T-helper 2 cell (primary cell): ENCODE results near the gene ZNF212.
A peak's percentile ranks its signal among the peaks of the same experiment; 100 is the strongest.
"Not testable (repeated sequence)": the region's sequence is repeated elsewhere in the genome, so short reads cannot be mapped to it uniquely, and the experiment has no call there.

Experiments used
- DNase-seq, 5 experiments: peaks; one replicate each; pipeline versions ENCODE4 v3.0.0 to v3.0.0-alpha.2; 2012 to 2022

ZNF212 gene

GRCh38 chr7:149254181-149254858 lies 14.9 kb downstream of the ZNF212 start:
- no peak for DNase-seq

- DNase-seq = no peak
Measured at GRCh38 chr7:149255174-149255573, 15.7 kb downstream of the ZNF212 start.

DNA sequence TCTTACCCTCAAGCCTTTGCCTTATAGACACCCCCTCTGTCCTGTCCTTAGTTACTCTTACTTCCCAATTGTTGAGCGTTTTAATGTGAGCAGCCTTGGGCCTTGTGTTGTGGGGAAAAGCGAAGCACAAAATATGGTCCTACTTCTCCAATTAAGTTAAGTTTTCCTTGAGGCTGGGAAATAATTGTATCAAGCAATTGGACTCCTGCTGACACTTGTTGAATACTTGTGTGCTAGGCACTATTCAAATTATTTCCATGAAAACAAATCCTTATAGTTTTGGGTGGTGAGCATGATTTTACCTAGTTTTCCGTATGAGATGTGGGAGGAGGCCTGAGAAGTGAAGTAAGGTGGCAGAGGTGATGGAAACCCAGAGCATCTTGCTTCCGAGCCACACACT lies 17.1 kb downstream of the ZNF212 start:
- DNase-seq = no peak

- DNase-seq = no peak
Measured at GRCh38 chr7:149257146-149257545, 17.7 kb downstream of the ZNF212 start.

GRCh38 chr7:149261316-149261828 lies 21.9 kb downstream of the ZNF212 start:
- peak in 1 of 5 experiments; percentile 28 for DNase-seq

DNA sequence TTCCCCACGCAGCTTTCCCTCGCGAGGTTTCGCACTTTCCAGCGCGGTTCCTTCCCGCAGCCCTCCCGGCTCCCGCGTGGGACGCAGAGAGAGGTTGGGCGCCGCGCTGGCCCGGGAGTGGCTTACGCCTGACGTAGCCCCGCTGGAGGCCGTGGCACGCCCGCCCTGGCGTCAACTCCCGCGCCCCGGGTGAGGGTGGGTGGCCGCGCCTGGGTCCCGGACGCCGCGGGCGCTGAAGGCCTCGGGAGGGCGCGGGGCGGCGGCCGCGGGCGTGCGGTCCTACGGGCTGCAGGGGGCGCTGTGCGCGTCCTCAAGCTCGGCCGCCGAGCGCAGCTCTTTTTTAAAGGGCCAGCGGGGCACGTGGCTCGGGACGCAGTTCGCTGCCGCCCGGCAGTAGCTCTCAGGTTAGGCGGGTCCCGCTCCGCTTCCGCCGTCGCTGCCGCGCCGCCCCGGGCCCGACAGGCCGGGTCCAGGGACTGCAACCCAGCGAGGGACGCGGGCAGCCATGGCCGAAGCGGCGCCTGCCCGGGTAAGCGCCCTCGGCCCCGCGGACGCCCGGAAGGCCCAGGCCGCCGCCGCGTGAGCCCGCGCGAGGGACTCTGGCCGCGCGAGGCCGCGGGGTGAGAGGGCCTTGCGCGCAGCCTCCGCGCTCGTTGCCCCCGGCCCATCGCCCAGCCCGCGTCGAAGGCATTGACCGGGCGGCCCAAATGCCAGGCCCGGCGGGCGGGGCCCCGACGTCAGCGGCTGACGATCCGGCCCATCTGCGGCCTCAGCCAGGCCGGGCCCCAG lies 22.6 kb downstream of the ZNF212 start, which contains the start of gene ZNF783:
TSS of gene ZNF783 (plus strand) at position 368 of the 789 bp plus-strand sequence. CDS start at position 506, 138 bp downstream.
- DNase-seq = peak; percentile 73 to 94 (median 80)

DNA sequence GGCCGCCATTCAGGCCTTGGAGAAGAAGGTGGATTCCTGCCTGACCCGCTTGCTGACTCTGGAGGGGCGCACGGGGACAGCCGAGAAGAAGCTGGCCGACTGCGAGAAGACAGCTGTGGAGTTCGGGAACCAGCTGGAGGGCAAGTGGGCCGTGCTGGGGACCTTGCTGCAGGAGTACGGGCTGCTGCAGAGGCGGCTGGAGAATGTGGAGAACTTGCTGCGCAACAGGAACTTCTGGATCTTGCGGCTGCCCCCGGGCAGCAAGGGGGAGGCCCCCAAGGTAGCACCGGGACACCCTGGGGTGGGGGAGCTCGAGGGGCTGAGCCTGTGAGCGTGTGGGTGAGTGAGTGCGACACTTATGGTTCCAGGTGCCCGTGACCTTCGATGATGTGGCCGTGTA lies 27.0 kb downstream of the ZNF212 start:
- no peak for DNase-seq

- no peak for DNase-seq
Measured at GRCh38 chr7:149267733-149268132, 28.3 kb downstream of the ZNF212 start.

DNA sequence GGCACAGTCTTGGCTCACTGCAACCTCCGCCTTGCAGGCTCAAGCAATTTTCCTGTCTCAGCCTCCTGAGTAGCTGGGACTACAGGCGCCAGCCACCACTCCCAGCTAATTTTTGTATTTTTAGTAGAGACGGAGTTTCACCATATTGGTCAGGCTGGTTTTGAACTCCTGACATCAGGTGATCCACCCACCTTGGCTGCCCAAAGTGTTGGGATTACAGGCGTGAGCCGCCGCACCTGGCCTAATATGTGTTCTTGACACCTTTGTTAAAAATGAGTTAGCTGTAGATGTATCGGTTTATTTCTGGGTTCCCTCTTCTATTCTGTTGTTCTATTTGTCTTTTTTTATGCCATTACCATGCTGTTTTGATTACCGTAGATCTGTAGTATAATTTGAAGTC lies 35.0 kb downstream of the ZNF212 start:
- DNase-seq = not testable (repeated sequence)

GRCh38 chr7:149277871-149278270 lies 38.4 kb downstream of the ZNF212 start:
- no peak for DNase-seq

DNA sequence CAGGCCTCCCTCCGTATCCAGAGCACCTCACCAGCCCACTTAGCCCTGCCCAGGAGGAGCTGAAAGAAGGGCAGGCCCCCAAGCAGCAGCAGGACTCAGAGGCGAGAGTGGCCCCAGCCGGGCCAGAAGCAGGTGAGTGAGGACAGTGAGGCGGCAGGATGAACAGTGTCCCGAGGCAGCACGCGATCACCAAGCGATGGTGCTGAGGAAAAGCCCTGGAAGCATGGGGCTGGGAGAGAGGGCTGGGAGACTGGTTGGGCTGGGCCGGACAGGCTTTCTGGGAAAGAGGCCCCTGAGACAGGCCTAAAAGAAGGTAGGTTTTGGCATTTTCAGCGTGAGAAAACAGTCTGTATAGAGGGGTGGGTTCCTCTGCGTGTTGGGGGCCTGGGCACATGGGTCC lies 38.9 kb downstream of the ZNF212 start:
- DNase-seq = no peak

DNA sequence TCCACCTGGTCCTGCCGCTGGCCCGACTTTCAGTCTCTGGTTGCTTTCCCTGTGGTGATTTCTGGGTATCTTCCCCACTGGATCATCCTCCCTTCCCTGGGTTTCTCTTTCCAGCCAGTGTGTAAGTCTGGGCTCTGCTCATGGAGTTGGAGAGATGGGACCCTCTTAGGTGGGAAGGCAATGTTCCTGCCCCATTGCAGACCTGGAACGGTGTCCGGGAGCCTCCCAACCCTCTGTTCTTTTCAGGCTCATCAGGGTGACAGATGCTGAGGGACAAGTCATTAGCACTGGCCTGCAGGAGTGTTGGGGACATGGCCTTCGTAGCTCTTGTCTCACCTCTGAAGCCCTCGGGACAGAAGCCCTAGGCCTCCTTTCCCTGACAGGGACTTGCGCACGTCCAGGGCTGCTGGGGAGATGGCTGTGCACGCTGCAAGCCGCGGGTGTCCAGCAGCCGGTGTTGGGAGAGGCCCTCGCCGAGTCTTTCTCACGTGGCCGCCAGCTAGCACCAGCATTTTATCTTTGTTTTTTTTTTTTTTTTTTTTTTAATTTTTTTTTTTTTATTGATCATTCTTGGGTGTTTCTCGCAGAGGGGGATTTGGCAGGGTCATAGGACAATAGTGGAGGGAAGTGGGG lies 39.8 kb downstream of the ZNF212 start:
- DNase-seq = no peak

DNA sequence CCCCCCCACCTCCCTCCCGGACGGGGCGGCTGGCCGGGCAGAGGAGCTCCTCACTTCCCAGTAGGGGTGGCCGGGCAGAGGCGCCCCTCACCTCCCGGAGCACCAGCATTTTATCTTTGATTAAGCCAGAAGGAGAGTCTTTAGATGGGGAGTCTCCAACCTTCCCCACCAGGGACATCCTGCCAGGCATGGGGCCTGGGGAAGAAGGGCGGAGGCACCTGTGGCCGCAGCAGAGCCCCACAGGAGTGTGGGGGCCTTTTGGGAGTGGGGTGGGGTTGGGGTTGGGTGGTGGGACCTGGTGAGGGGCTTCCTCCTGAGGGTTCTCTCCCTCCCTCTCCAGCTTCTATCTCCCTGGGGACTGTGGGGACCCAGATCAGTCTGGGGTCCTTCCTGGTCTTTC lies 40.7 kb downstream of the ZNF212 start:
- no peak for DNase-seq

- no peak for DNase-seq
Measured at GRCh38 chr7:149280661-149281507, 41.4 kb downstream of the ZNF212 start.

GRCh38 chr7:149281508-149282330 lies 42.3 kb downstream of the ZNF212 start:
- no peak for DNase-seq

GRCh38 chr7:149282331-149282655 lies 42.8 kb downstream of the ZNF212 start:
- DNase-seq = no peak

- no peak for DNase-seq
Measured at GRCh38 chr7:149283321-149283720, 43.9 kb downstream of the ZNF212 start.

GRCh38 chr7:149284343-149284742 lies 44.9 kb downstream of the ZNF212 start:
- peak in 3 of 5 experiments; percentile 47 to 75 (median 48) for DNase-seq

GRCh38 chr7:149284850-149285585 lies 45.6 kb downstream of the ZNF212 start:
- peak; percentile 96 to 98 (median 98) for DNase-seq

DNA sequence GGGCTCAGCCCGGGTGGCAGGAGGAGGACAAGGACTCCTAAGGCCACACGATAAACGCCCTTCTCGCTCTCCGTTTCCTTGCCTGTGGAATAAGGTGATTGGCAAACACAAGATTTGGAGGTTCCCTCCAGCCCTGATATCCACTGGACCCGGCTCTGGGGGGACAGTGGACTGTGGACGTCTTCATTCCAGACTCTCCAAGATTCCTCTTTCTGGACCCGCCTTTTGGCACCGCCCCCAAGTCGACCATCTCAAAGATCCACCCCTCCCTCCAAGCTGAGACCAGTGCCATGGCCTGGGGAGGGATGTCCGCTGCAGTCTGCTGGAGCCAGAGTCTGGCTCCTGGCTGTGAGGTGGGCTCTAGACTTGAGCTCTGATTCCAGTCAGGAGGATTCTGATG lies 46.2 kb downstream of the ZNF212 start:
- DNase-seq = no peak
